ENCODE data around the gene PECR.

DNA sequence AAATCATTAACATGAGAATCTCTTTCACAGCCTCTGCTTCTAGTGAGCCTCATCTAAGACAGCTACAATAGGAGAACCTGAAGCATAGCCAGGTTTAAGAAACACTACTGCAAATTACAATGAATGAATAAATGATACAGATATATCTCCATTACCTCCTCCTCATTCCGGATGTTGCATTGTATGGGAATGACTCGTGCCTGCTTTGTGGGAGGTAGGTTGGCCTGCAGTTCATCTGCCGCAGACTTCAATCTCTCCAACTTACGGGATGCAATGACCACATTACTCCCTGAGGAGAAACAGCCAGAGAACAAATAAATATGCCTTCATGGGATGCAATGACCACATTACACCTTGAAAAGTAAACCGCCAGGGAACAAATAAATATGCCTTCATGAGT, 15.4 kb downstream of the PECR start:
- TF ChIP-seq CTCF (IDR thresholded peaks at IDR 0.05; ENCODE audit: low read depth, low read length, missing input control) (no peak), HNF4A (conservative IDR thresholded peaks at IDR 0.05) (no peak), MAX (IDR thresholded peaks at IDR 0.05) (no peak), ZBTB33 (IDR thresholded peaks at IDR 0.05) (no peak), TAF1 (conservative IDR thresholded peaks at IDR 0.05) (no peak), EGR1 (IDR thresholded peaks at IDR 0.05; ENCODE audit: low read depth in 2 of 2) (no peak)

Data from liver (tissue), 3 donors.